Endothelial cell of umbilical vein (primary cell): Measurements from ENCODE around the gene ADAMTS12. TPM values are rescaled to one million over a fixed set of nuclear protein-coding genes. Genes with fewer than 3 reads are reported as not detected.

Experiments
- BruUV-seq: library from RNA; stranded (reverse); fragments of 400-500 nt; replicated peaks from 2 replicates; lab custom pipeline; 2021; lab: Mats Ljungman, UMichigan
- CTCF ChIA-PET: fragments of 300-600, 350-600 bp; sonication (Branson Sonifier 250); formaldehyde crosslinking; loops from one replicate; lab custom pipeline; 2021; ENCODE audit warnings: antibody characterized with exemption, inconsistent platforms; lab: Charles Lee
- POLR2A ChIA-PET: fragments of 300-600, 350-600 bp; sonication (Branson Sonifier 250); formaldehyde crosslinking; loops from one replicate; lab custom pipeline; 2021; ENCODE audit warnings: antibody characterized with exemption, inconsistent platforms; lab: Charles Lee
- DNase-seq: peaks from one replicate; pipeline ENCODE4 v3.0.0-alpha.2; 2011; ENCODE audit warnings: low read depth, low spot score
- FAIRE-seq: peaks from 2 replicates; lab custom pipeline; 2011; peaks lifted over from hg19 to GRCh38; lab: Jason Lieb, UNC
- H2AFZ ChIP-seq: 2 replicates; pipeline ENCODE4 v1.6.0; 2012; ENCODE audit warnings: low read depth, low read length, control low read depth, inconsistent platforms
- H3K27ac ChIP-seq: 2 replicates; pipeline ENCODE4 v1.5.1; 2011; ENCODE audit warnings: low read depth, mild to moderate bottlenecking, control low read depth, low read length, moderate library complexity; ENCODE audit not compliant: insufficient read depth
- H3K27me3 ChIP-seq, 2 experiments: 2 replicates each; pipeline versions ENCODE4 v1.6.0 to v1.6.1; 2011; ENCODE audit warnings: low read length in 2 of 2, mixed read lengths in 1 of 2; ENCODE audit not compliant: control insufficient read depth in 2 of 2, insufficient read depth in 2 of 2
- H3K36me3 ChIP-seq, 2 experiments: 2 replicates in 1 of 2; 3 replicates in 1 of 2; pipeline ENCODE4 v1.5.1; 2011; ENCODE audit warnings: low read length in 2 of 2, mild to moderate bottlenecking in 1 of 2, moderate library complexity in 1 of 2; ENCODE audit not compliant: control insufficient read depth in 2 of 2, insufficient read depth in 2 of 2; ENCODE audit errors: extremely low read depth in 1 of 2
- H3K4me1 ChIP-seq: 3 replicates; pipeline ENCODE4 v1.5.1; 2011; ENCODE audit warnings: mild to moderate bottlenecking, low read length; ENCODE audit not compliant: control insufficient read depth, insufficient read depth; ENCODE audit errors: extremely low read depth
- H3K4me2 ChIP-seq: 2 replicates; pipeline ENCODE4 v1.6.1; 2011; ENCODE audit warnings: low read length, control low read depth, mixed read lengths; ENCODE audit not compliant: insufficient read depth
- H3K4me3 ChIP-seq, 3 experiments: fragments of 200-600 bp in 1 of 3; sonication (generic), shearing (Covaris generic) in 1 of 3; replicated peaks in 1 of 3; 2 replicates each; pipeline ENCODE4 v1.5.1; 2011 to 2016; ENCODE audit warnings: control low read depth in 3 of 3, low read length in 3 of 3, mild to moderate bottlenecking in 2 of 3, inconsistent platforms in 1 of 3, low read depth in 1 of 3, moderate library complexity in 1 of 3; ENCODE audit not compliant: insufficient read depth in 1 of 3
- H3K79me2 ChIP-seq: 2 replicates; pipeline ENCODE4 v1.6.0; 2012; ENCODE audit warnings: low read length, inconsistent platforms; ENCODE audit not compliant: control insufficient read depth, insufficient read depth
- H3K9ac ChIP-seq: replicated peaks from 2 replicates; pipeline ENCODE3; 2011; ENCODE audit warnings: low read length, control low read depth; ENCODE audit not compliant: insufficient read depth; ENCODE audit errors: extremely low read depth
- H3K9me1 ChIP-seq: replicated peaks from 3 replicates; pipeline ENCODE4 v1.6.0; 2011; ENCODE audit warnings: mild to moderate bottlenecking, low read length; ENCODE audit not compliant: control insufficient read depth, insufficient read depth; ENCODE audit errors: extremely low read depth
- H3K9me3 ChIP-seq: replicated peaks from 2 replicates; pipeline ENCODE4 v1.5.1; 2012; ENCODE audit warnings: low read length, inconsistent platforms; ENCODE audit not compliant: control insufficient read depth, insufficient read depth
- H4K20me1 ChIP-seq: replicated peaks from 2 replicates; pipeline ENCODE3; 2011; ENCODE audit warnings: mild to moderate bottlenecking, low read length; ENCODE audit not compliant: control insufficient read depth, insufficient read depth; ENCODE audit errors: extremely low read depth
- EZH2 ChIP-seq: IDR thresholded peaks from 2 replicates; pipeline ENCODE4 v1.6.1; 2012; ENCODE audit warnings: borderline replicate concordance, low read depth, mild to moderate bottlenecking, moderate library complexity, low read length, inconsistent platforms; ENCODE audit not compliant: severe bottlenecking
- FOS ChIP-seq: IDR thresholded peaks from 2 replicates; pipeline ENCODE4 v1.6.1; 2011; ENCODE audit warnings: mild to moderate bottlenecking, low read length, moderate library complexity, borderline replicate concordance; ENCODE audit not compliant: insufficient read depth
- GATA2 ChIP-seq: IDR thresholded peaks from 2 replicates; pipeline ENCODE4 v1.7.0; 2011; ENCODE audit warnings: low read depth, mild to moderate bottlenecking, moderate library complexity, mixed read lengths, low read length; ENCODE audit not compliant: insufficient read length, insufficient read depth
- JUN ChIP-seq: IDR thresholded peaks from 2 replicates; pipeline ENCODE4 v1.6.1; 2011; ENCODE audit warnings: borderline replicate concordance, low read depth; ENCODE audit not compliant: insufficient read length, insufficient read depth
- MYC ChIP-seq: IDR thresholded peaks from one replicate; pipeline ENCODE4 v1.6.1; 2011; ENCODE audit warnings: mild to moderate bottlenecking, low read depth, low read length
- POLR2A ChIP-seq: IDR thresholded peaks from 2 replicates; pipeline ENCODE4 v1.6.1; 2012; ENCODE audit warnings: low read depth, mild to moderate bottlenecking, control low read depth, low read length
- POLR2AphosphoS5 ChIP-seq: IDR thresholded peaks from 2 replicates; pipeline ENCODE4 v1.6.1; 2012; ENCODE audit warnings: low read depth, mild to moderate bottlenecking, control low read depth, low read length, moderate library complexity; ENCODE audit not compliant: insufficient read depth
- dilution Hi-C: fragments of 300-500 bp; cut with MboI; formaldehyde crosslinking; loops from one replicate; pipeline ENCODE4 v1.15.0; 2019; ENCODE audit warnings: low sequenced_read_pairs; ENCODE audit not compliant: extremely low pct_ligation_motif_present
- intact Hi-C: fragments of 100-400 bp; cut with micrococcal nuclease; formaldehyde crosslinking; loops from one replicate; pipeline ENCODE4 v1.10.0; 2022
- polyA plus RNA-seq, 4 experiments: library from polyadenylated mRNA; depleted of rRNA in 3 of 4; stranded (reverse) in 3 of 4; unstranded in 1 of 4; fragments of >200 nt; gene quantifications; 2 replicates each; pipeline versions ENCODE4 v1.2.1 to v1.2.3, GENCODE V29; 2011 to 2012; ENCODE audit warnings: missing spikeins in 1 of 4
- total RNA-seq: library from RNA; stranded (reverse); gene quantifications from 2 replicates; pipeline ENCODE4 v1.2.3, GENCODE V29; 2021
- TF ChIP-seq, protein P1 (sequence below): IDR thresholded peaks from 2 replicates; pipeline ENCODE4 v1.6.1; 2011; ENCODE audit not compliant: insufficient read depth, insufficient read length
- TF ChIP-seq, protein P2 (sequence below), 2 donors: IDR thresholded peaks; 1 replicate in 1 of 2; 2 replicates in 1 of 2; pipeline ENCODE4 v1.5.1; 2011; ENCODE audit warnings: low read length in 2 of 2, mild to moderate bottlenecking in 2 of 2, moderate library complexity in 2 of 2, control low read depth in 1 of 2, inconsistent platforms in 1 of 2, low read depth in 1 of 2; ENCODE audit not compliant: insufficient read depth in 1 of 2; ENCODE audit errors: extremely low read depth in 1 of 2

Gene ADAMTS12
- total and polyA plus RNA-seq, 2 donors (not counting 3 experiments of a cell fraction or from before 2014, with no cell fraction given): 0.88 TPM; not detected in 1

DNA sequence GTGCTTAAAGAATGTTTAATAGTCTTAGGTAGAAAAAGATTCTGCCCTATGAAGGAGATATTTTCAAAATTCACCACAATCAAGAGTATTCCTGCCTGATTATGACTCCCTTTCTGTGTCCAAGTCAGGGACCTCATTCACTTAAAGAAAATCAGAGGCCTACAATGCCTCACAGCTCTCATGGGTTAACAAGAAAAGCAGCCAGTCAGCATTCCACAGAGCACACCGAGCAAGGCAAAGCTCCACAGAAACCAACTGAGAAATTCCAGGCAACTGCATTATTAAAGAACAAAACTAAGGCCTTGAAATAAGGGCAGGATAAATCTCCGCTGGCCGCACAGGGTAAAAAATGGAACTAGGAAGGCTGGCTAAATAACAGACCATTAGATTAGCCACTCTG, 289.9 kb downstream of the ADAMTS12 start:
- no peaks in the 10 kb centered on the region for H4K20me1 ChIP-seq
- no peaks in the 10 kb centered on the region for H3K79me2 ChIP-seq
- H3K36me3 ChIP-seq: no peaks in the 10 kb centered on the region
- POLR2A ChIA-PET: no interaction called here
- no peaks in the 10 kb centered on the region for H3K9me1 ChIP-seq
- no peaks in the 10 kb centered on the region for H3K9me3 ChIP-seq
- CTCF ChIA-PET: interaction anchor here (1.2 to 4.8 kb wide), 2 partner anchors 13 kb away, joined by 3 to 27 read pairs; no protein-coding TSS in a partner anchor
- H3K4me3 ChIP-seq: no peak overlapping the region
- intact Hi-C loops: no loop called here
- H3K4me1 ChIP-seq: no peaks in the 10 kb centered on the region
- TF ChIP-seq POLR2AphosphoS5: no peak
- no peak for TF ChIP-seq JUN
- TF ChIP-seq FOS: no peak
- TF ChIP-seq EZH2: no peak
- TF ChIP-seq, protein P1, sequence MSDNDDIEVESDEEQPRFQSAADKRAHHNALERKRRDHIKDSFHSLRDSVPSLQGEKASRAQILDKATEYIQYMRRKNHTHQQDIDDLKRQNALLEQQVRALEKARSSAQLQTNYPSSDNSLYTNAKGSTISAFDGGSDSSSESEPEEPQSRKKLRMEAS: no peak
- TF ChIP-seq POLR2A: no peak
- TF ChIP-seq MYC: no peak
- no peak for TF ChIP-seq GATA2
- TF ChIP-seq, protein P2, sequence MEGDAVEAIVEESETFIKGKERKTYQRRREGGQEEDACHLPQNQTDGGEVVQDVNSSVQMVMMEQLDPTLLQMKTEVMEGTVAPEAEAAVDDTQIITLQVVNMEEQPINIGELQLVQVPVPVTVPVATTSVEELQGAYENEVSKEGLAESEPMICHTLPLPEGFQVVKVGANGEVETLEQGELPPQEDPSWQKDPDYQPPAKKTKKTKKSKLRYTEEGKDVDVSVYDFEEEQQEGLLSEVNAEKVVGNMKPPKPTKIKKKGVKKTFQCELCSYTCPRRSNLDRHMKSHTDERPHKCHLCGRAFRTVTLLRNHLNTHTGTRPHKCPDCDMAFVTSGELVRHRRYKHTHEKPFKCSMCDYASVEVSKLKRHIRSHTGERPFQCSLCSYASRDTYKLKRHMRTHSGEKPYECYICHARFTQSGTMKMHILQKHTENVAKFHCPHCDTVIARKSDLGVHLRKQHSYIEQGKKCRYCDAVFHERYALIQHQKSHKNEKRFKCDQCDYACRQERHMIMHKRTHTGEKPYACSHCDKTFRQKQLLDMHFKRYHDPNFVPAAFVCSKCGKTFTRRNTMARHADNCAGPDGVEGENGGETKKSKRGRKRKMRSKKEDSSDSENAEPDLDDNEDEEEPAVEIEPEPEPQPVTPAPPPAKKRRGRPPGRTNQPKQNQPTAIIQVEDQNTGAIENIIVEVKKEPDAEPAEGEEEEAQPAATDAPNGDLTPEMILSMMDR (IDR thresholded peaks at IDR 0.05; ENCODE audit: extremely low read depth in 1 of 2, insufficient read depth in 1 of 2, low read depth in 1 of 2, low read length in 2 of 2): no peak
- no peak overlapping the region for H2AFZ ChIP-seq
- no peak overlapping the region for H3K27ac ChIP-seq
- H3K27me3 ChIP-seq: no peaks in the 10 kb centered on the region
- no peak overlapping the region for H3K9ac ChIP-seq
- dilution Hi-C loops: no loop called here
- H3K4me2 ChIP-seq: no peak overlapping the region
- FAIRE-seq (no peak), DNase-seq (no peak)
- no TSS peak for BruUV-seq
